Upper lobe of left lung (tissue), 4 donors: ENCODE measurements around the gene MMP23B.

Experiments
- EP300 ChIP-seq, 4 donors: sonication (generic); formaldehyde crosslinking; IDR thresholded peaks; one replicate each; pipeline ENCODE4 v1.5.1; 2017; ENCODE audit warnings: antibody characterized with exemption in 4 of 4, control low read depth in 2 of 4
- POLR2A ChIP-seq, 4 donors: fragments of 450-650 bp; IDR thresholded peaks; one replicate each; pipeline ENCODE4 v1.5.1; 2016 to 2017; ENCODE audit warnings: antibody characterized with exemption in 4 of 4, mild to moderate bottlenecking in 2 of 4
- POLR2AphosphoS5 ChIP-seq, 2 donors: sonication (generic); formaldehyde crosslinking; IDR thresholded peaks; one replicate each; pipeline ENCODE4 v1.5.1; 2017; ENCODE audit warnings: antibody characterized with exemption in 2 of 2
- TF ChIP-seq, protein P1 (sequence below), 6 experiments: fragments of 450-650 bp in 4 of 6; fragments of 200-600 bp in 2 of 6; sonication (generic) in 2 of 6; IDR thresholded peaks; one replicate each; pipeline ENCODE4 v1.5.1; 2016 to 2019; ENCODE audit warnings: antibody characterized with exemption in 6 of 6

DNA sequence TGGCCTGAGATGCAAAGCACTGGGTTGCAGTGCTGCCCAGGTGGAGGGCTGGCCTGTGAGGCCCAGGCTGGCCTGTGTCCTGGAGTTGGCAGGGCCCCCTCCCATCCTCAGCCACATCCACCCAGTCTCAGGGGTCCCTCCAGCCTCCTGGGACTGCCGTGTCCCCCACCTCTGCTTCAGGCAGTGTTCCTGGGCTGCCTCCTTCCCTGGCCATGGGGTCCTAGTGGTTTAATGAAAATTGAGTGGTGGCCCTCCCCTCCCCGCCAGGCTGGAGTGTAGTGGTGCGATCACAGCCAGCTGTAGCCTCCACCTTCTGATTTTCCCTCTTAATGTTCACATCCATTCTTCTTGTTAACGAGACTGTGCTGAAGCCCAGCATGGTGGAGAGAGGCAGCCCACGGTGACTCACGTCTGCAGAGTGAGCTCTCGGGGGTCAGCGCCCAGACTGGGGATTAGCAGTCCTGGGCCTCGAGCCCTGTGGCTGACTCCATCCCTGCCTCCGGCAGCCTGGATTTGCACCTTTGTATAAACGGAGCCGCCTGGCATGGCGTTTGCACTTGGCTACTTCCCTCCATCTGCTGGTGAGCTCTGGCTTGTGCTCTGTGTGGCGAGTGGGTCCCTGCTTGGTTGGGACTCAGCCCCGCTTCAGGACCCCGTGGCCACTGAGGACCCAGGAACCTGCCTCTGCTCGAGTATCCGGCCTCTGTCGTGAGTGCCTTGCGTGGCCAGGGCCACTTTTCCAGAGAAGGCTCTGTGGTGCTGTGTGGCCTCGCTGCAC, 9.8 kb upstream of the MMP23B start:
- TF ChIP-seq POLR2AphosphoS5 (IDR thresholded peaks at IDR 0.05) = no peak
- TF ChIP-seq, protein P1, sequence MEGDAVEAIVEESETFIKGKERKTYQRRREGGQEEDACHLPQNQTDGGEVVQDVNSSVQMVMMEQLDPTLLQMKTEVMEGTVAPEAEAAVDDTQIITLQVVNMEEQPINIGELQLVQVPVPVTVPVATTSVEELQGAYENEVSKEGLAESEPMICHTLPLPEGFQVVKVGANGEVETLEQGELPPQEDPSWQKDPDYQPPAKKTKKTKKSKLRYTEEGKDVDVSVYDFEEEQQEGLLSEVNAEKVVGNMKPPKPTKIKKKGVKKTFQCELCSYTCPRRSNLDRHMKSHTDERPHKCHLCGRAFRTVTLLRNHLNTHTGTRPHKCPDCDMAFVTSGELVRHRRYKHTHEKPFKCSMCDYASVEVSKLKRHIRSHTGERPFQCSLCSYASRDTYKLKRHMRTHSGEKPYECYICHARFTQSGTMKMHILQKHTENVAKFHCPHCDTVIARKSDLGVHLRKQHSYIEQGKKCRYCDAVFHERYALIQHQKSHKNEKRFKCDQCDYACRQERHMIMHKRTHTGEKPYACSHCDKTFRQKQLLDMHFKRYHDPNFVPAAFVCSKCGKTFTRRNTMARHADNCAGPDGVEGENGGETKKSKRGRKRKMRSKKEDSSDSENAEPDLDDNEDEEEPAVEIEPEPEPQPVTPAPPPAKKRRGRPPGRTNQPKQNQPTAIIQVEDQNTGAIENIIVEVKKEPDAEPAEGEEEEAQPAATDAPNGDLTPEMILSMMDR (IDR thresholded peaks at IDR 0.05) = no peak
- TF ChIP-seq EP300 (IDR thresholded peaks at IDR 0.05) = no peak
- TF ChIP-seq POLR2A (IDR thresholded peaks at IDR 0.05) = no peak
